GM23338 (cell line): ENCODE data around the gene RBL1. TPM values are rescaled to one million over a fixed set of nuclear protein-coding genes. Genes with fewer than 3 reads are reported as not detected.

Experiments used
- ATAC-seq: fragments of 200-7000 bp; cut with Tn5 transposase; 3 replicates; pipeline ENCODE4 v1.9.1; 2020
- DNase-seq: peaks from one replicate; pipeline ENCODE4 v3.0.0-alpha.2; 2015; ENCODE audit warnings: low spot score
- H2AFZ ChIP-seq: fragments of 200-600 bp; sonication (generic); 2 replicates; pipeline ENCODE4 v1.8.0; 2016; ENCODE audit warnings: antibody characterized with exemption, mild to moderate bottlenecking, moderate library complexity
- H3F3A ChIP-seq: fragments of 200-600 bp; sonication (generic); replicated peaks from 2 replicates; pipeline ENCODE4 v1.8.0; 2017; ENCODE audit warnings: antibody characterized with exemption, mixed run types, low read depth
- H3K27ac ChIP-seq: fragments of 200-600 bp; sonication (generic); 2 replicates; pipeline ENCODE4 v1.6.1; 2016; ENCODE audit warnings: low read depth
- H3K27me3 ChIP-seq: fragments of 200-600 bp; sonication (generic); 2 replicates; pipeline ENCODE4 v1.8.0; 2016; ENCODE audit warnings: mild to moderate bottlenecking, mixed run types, moderate library complexity; ENCODE audit not compliant: insufficient read depth
- H3K36me3 ChIP-seq: fragments of 200-600 bp; sonication (generic); 2 replicates; pipeline ENCODE4 v1.8.0; 2016; ENCODE audit warnings: mild to moderate bottlenecking; ENCODE audit not compliant: insufficient read depth
- H3K4me1 ChIP-seq: fragments of 200-600 bp; sonication (generic); 2 replicates; pipeline ENCODE4 v1.8.0; 2016; ENCODE audit warnings: mild to moderate bottlenecking, moderate library complexity; ENCODE audit not compliant: insufficient read depth
- H3K4me2 ChIP-seq: fragments of 200-600 bp; sonication (generic); 2 replicates; pipeline ENCODE4 v1.7.1; 2017; ENCODE audit warnings: mixed run types
- H3K4me3 ChIP-seq: fragments of 200-600 bp; sonication (generic); 2 replicates; pipeline ENCODE4 v1.6.1; 2016; ENCODE audit warnings: mixed run types
- H3K79me2 ChIP-seq: fragments of 200-600 bp; sonication (generic); replicated peaks from 2 replicates; pipeline ENCODE4 v1.8.0; 2017; ENCODE audit warnings: mild to moderate bottlenecking; ENCODE audit not compliant: insufficient read depth
- H3K9me2 ChIP-seq: fragments of 200-600 bp; sonication (generic); 2 replicates; pipeline ENCODE4 v1.8.0; 2017; ENCODE audit not compliant: insufficient read depth
- H4K20me1 ChIP-seq: fragments of 200-600 bp; sonication (generic); replicated peaks from 2 replicates; pipeline ENCODE4 v1.8.0; 2017; ENCODE audit warnings: mild to moderate bottlenecking; ENCODE audit not compliant: insufficient read depth
- H3K27ac Mint-ChIP-seq: 2 replicates; pipeline ENCODE4 v1.8.0; 2020; ENCODE audit warnings: inconsistent platforms, mild to moderate bottlenecking, moderate library complexity, mixed read lengths
- H3K27me3 Mint-ChIP-seq: 3 replicates; pipeline ENCODE4 v1.8.0; 2022; ENCODE audit warnings: low read depth, mild to moderate bottlenecking, moderate library complexity, mixed read lengths, inconsistent platforms; ENCODE audit not compliant: insufficient read depth, poor library complexity
- H3K36me3 Mint-ChIP-seq: 3 replicates; pipeline ENCODE4 v1.8.0; 2021; ENCODE audit warnings: low read depth, mild to moderate bottlenecking, inconsistent platforms, moderate library complexity, mixed read lengths
- H3K4me1 Mint-ChIP-seq: 3 replicates; pipeline ENCODE4 v1.8.0; 2020; ENCODE audit warnings: mild to moderate bottlenecking, inconsistent platforms, mixed read lengths
- H3K4me3 Mint-ChIP-seq: 3 replicates; pipeline ENCODE4 v1.8.0; 2021; ENCODE audit warnings: moderate library complexity, mild to moderate bottlenecking, inconsistent platforms, mixed read lengths
- H3K9me3 Mint-ChIP-seq: 3 replicates; pipeline ENCODE4 v1.8.0; 2020; ENCODE audit warnings: moderate library complexity, mild to moderate bottlenecking, inconsistent platforms, mixed read lengths
- CREB1 ChIP-seq: fragments of 250-450 bp; sonication (Bioruptor Pico); IDR thresholded peaks from 2 replicates; pipeline ENCODE4 v1.5.0; 2020; ENCODE audit warnings: low read depth, mild to moderate bottlenecking, moderate library complexity
- EZH2phosphoT487 ChIP-seq: fragments of 200-600 bp; sonication (generic); IDR thresholded peaks from one replicate; pipeline ENCODE4 v1.8.1; 2018; ENCODE audit warnings: antibody characterized with exemption; ENCODE audit not compliant: unreplicated experiment
- JUNB ChIP-seq: IDR thresholded peaks from one replicate; pipeline ENCODE4 v1.6.1; 2016; ENCODE audit warnings: antibody characterized with exemption; ENCODE audit not compliant: unreplicated experiment
- NANOG ChIP-seq: IDR thresholded peaks from 2 replicates; pipeline ENCODE4 v1.6.1; 2016; ENCODE audit warnings: antibody characterized with exemption, borderline replicate concordance
- POLR2AphosphoS5 ChIP-seq: IDR thresholded peaks from 2 replicates; pipeline ENCODE4 v1.6.1; 2016; ENCODE audit warnings: antibody characterized with exemption, low read depth
- STAT1 ChIP-seq: IDR thresholded peaks from one replicate; pipeline ENCODE4 v1.6.1; 2016; ENCODE audit warnings: antibody characterized with exemption; ENCODE audit not compliant: unreplicated experiment
- ZNF114 ChIP-seq: fragments of 250-450 bp; sonication (Bioruptor Pico); IDR thresholded peaks from 2 replicates; pipeline ENCODE4 v1.5.0; 2020; ENCODE audit warnings: mild to moderate bottlenecking, moderate library complexity
- ZNF331 ChIP-seq: fragments of 250-450 bp; sonication (Bioruptor Pico); IDR thresholded peaks from 2 replicates; pipeline ENCODE4 v1.5.0; 2020; ENCODE audit warnings: low read depth, mild to moderate bottlenecking, moderate library complexity
- polyA plus RNA-seq: library from polyadenylated mRNA; unstranded; fragments of >200 nt; fragmentation: Nextera tagmentation; extraction: Ambion mirVana; gene quantifications from 2 replicates; pipeline ENCODE4 v1.2.1, GENCODE V29; 2016
- total RNA-seq: library from RNA; depleted of rRNA; stranded (reverse); fragments of >200 nt; shearing (Covaris generic); gene quantifications from 2 replicates; pipeline ENCODE4 v1.2.3, GENCODE V29; 2014
- TF ChIP-seq, protein P1 (sequence below): IDR thresholded peaks from one replicate; pipeline ENCODE4 v1.6.1; 2018; ENCODE audit warnings: antibody characterized with exemption; ENCODE audit not compliant: unreplicated experiment
- TF ChIP-seq, protein P2 (sequence below), 2 experiments: fragments of 200-600 bp in 1 of 2; sonication (generic) in 1 of 2; conservative IDR thresholded peaks; 2 replicates each; pipeline versions ENCODE4 v1.5.1 to v1.6.1; 2016 to 2017; ENCODE audit warnings: antibody characterized with exemption in 2 of 2, low read depth in 2 of 2, mild to moderate bottlenecking in 2 of 2, moderate library complexity in 1 of 2
- TF ChIP-seq, protein P3 (sequence below): fragments of 250-450 bp; sonication (Bioruptor Pico); IDR thresholded peaks from 2 replicates; pipeline ENCODE4 v1.5.0; 2020; ENCODE audit warnings: mild to moderate bottlenecking, moderate library complexity

Gene RBL1
- total and polyA plus RNA-seq, 2 experiments from 2014 or later = 6.4 to 12.6 TPM

DNA sequence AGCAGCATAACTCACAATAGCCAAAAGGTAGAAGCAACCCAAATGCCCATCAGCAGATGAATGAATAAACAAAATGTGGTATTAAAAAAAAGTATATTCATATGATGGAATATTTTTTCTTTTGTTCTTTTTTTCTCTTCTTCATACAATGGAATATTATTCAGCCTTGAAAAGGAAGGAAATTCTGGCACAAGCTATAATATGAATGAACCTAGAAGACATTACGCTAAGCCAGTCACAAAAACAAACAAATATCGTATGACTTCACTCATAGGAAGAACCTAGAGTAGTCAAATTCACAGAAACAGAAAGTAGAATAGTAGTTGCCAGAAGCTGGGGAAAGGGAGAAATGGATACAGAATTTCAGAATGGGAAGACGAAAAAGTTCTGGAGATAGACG lies 63.7 kb downstream of the RBL1 start:
- H3K36me3 ChIP-seq = peaks cover 28% of the 10 kb centered on the region; the same call in 1 of the 2 replicates
- H3K27ac Mint-ChIP-seq = no peak overlapping the region
- H3K9me2 ChIP-seq = no peaks in the 10 kb centered on the region
- H3K27ac ChIP-seq = no peak overlapping the region
- no peaks in the 10 kb centered on the region for H3K4me1 Mint-ChIP-seq
- no peak overlapping the region for H3K4me2 ChIP-seq
- TF ChIP-seq JUNB (no peak), POLR2AphosphoS5 (no peak), ZNF114 (CRISPR knock-in tag) (no peak), EZH2phosphoT487 (no peak), NANOG (no peak), STAT1 (no peak), ZNF331 (CRISPR knock-in tag) (no peak)
- TF ChIP-seq, protein P1, sequence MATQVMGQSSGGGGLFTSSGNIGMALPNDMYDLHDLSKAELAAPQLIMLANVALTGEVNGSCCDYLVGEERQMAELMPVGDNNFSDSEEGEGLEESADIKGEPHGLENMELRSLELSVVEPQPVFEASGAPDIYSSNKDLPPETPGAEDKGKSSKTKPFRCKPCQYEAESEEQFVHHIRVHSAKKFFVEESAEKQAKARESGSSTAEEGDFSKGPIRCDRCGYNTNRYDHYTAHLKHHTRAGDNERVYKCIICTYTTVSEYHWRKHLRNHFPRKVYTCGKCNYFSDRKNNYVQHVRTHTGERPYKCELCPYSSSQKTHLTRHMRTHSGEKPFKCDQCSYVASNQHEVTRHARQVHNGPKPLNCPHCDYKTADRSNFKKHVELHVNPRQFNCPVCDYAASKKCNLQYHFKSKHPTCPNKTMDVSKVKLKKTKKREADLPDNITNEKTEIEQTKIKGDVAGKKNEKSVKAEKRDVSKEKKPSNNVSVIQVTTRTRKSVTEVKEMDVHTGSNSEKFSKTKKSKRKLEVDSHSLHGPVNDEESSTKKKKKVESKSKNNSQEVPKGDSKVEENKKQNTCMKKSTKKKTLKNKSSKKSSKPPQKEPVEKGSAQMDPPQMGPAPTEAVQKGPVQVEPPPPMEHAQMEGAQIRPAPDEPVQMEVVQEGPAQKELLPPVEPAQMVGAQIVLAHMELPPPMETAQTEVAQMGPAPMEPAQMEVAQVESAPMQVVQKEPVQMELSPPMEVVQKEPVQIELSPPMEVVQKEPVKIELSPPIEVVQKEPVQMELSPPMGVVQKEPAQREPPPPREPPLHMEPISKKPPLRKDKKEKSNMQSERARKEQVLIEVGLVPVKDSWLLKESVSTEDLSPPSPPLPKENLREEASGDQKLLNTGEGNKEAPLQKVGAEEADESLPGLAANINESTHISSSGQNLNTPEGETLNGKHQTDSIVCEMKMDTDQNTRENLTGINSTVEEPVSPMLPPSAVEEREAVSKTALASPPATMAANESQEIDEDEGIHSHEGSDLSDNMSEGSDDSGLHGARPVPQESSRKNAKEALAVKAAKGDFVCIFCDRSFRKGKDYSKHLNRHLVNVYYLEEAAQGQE = no peak
- TF ChIP-seq, protein P2, sequence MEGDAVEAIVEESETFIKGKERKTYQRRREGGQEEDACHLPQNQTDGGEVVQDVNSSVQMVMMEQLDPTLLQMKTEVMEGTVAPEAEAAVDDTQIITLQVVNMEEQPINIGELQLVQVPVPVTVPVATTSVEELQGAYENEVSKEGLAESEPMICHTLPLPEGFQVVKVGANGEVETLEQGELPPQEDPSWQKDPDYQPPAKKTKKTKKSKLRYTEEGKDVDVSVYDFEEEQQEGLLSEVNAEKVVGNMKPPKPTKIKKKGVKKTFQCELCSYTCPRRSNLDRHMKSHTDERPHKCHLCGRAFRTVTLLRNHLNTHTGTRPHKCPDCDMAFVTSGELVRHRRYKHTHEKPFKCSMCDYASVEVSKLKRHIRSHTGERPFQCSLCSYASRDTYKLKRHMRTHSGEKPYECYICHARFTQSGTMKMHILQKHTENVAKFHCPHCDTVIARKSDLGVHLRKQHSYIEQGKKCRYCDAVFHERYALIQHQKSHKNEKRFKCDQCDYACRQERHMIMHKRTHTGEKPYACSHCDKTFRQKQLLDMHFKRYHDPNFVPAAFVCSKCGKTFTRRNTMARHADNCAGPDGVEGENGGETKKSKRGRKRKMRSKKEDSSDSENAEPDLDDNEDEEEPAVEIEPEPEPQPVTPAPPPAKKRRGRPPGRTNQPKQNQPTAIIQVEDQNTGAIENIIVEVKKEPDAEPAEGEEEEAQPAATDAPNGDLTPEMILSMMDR (conservative IDR thresholded peaks at IDR 0.05; ENCODE audit: low read depth in 2 of 2) = no peak
- H3K27me3 ChIP-seq = no peaks in the 10 kb centered on the region
- ATAC-seq (no peak), DNase-seq (no peak)
- no peaks in the 10 kb centered on the region for H3K4me1 ChIP-seq
- H3K4me3 ChIP-seq = no peak overlapping the region
- H4K20me1 ChIP-seq = no peaks in the 10 kb centered on the region; the same call in 1 of the 2 replicates
- peaks cover 75% of the 10 kb centered on the region for H3K36me3 Mint-ChIP-seq
- H3K79me2 ChIP-seq = no peaks in the 10 kb centered on the region
- peaks cover 3% of the 10 kb centered on the region; the same call in 1 of the 3 replicates for H3K9me3 Mint-ChIP-seq
- H3K27me3 Mint-ChIP-seq = peaks cover 5% of the 10 kb centered on the region
- H2AFZ ChIP-seq = no peak overlapping the region
- H3K4me3 Mint-ChIP-seq = no peak overlapping the region
- no peaks in the 10 kb centered on the region for H3F3A ChIP-seq

DNA sequence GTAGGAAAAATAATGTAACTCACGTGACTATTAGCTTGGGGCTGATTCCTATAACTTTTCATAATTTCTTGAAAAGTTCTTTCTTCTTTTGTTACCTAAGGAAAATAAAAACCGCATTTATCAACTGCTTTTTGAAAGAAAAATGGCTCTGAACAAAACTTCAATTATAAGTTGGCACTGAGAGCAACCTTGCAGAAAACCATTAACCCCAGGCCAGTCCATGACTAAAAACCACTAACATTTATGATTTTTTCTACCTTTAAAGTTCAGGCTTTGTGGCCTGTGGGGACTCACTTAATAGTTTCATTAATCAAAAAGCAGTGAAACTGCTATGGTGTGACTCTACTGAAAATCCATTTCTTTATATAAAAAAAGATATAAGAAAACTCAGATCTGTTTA lies 75.2 kb downstream of the RBL1 start:
- Mint-ChIP-seq H3K4me3 (no peak overlapping the region), H3K27ac (no peak overlapping the region), H3K36me3 (peaks cover 44% of the 10 kb centered on the region), H3K27me3 (peaks cover 2% of the 10 kb centered on the region), H3K4me1 (no peaks in the 10 kb centered on the region), H3K9me3 (no peaks in the 10 kb centered on the region)
- TF ChIP-seq ZNF114 (CRISPR knock-in tag) = no peak
- no peak for TF ChIP-seq POLR2AphosphoS5
- no peak for TF ChIP-seq CREB1 (CRISPR knock-in tag)
- TF ChIP-seq STAT1 = no peak
- TF ChIP-seq EZH2phosphoT487 = no peak
- TF ChIP-seq, protein P3, sequence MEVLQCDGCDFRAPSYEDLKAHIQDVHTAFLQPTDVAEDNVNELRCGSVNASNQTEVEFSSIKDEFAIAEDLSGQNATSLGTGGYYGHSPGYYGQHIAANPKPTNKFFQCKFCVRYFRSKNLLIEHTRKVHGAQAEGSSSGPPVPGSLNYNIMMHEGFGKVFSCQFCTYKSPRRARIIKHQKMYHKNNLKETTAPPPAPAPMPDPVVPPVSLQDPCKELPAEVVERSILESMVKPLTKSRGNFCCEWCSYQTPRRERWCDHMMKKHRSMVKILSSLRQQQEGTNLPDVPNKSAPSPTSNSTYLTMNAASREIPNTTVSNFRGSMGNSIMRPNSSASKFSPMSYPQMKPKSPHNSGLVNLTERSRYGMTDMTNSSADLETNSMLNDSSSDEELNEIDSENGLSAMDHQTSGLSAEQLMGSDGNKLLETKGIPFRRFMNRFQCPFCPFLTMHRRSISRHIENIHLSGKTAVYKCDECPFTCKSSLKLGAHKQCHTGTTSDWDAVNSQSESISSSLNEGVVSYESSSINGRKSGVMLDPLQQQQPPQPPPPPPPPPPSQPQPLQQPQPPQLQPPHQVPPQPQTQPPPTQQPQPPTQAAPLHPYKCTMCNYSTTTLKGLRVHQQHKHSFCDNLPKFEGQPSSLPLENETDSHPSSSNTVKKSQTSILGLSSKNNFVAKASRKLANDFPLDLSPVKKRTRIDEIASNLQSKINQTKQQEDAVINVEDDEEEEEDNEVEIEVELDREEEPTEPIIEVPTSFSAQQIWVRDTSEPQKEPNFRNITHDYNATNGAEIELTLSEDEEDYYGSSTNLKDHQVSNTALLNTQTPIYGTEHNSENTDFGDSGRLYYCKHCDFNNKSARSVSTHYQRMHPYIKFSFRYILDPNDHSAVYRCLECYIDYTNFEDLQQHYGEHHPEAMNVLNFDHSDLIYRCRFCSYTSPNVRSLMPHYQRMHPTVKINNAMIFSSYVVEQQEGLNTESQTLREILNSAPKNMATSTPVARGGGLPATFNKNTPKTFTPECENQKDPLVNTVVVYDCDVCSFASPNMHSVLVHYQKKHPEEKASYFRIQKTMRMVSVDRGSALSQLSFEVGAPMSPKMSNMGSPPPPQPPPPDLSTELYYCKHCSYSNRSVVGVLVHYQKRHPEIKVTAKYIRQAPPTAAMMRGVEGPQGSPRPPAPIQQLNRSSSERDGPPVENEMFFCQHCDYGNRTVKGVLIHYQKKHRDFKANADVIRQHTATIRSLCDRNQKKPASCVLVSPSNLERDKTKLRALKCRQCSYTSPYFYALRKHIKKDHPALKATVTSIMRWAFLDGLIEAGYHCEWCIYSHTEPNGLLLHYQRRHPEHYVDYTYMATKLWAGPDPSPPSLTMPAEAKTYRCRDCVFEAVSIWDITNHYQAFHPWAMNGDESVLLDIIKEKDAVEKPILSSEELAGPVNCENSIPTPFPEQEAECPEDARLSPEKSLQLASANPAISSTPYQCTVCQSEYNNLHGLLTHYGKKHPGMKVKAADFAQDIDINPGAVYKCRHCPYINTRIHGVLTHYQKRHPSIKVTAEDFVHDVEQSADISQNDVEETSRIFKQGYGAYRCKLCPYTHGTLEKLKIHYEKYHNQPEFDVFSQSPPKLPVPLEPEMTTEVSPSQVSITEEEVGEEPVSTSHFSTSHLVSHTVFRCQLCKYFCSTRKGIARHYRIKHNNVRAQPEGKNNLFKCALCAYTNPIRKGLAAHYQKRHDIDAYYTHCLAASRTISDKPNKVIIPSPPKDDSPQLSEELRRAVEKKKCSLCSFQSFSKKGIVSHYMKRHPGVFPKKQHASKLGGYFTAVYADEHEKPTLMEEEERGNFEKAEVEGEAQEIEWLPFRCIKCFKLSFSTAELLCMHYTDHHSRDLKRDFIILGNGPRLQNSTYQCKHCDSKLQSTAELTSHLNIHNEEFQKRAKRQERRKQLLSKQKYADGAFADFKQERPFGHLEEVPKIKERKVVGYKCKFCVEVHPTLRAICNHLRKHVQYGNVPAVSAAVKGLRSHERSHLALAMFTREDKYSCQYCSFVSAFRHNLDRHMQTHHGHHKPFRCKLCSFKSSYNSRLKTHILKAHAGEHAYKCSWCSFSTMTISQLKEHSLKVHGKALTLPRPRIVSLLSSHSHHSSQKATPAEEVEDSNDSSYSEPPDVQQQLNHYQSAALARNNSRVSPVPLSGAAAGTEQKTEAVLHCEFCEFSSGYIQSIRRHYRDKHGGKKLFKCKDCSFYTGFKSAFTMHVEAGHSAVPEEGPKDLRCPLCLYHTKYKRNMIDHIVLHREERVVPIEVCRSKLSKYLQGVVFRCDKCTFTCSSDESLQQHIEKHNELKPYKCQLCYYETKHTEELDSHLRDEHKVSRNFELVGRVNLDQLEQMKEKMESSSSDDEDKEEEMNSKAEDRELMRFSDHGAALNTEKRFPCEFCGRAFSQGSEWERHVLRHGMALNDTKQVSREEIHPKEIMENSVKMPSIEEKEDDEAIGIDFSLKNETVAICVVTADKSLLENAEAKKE = no peak
- Histone ChIP-seq H3K4me3 (no peak overlapping the region), H3K27ac (no peak overlapping the region), H3K9me2 (no peaks in the 10 kb centered on the region), H3K79me2 (no peaks in the 10 kb centered on the region), H4K20me1 (peaks cover 6% of the 10 kb centered on the region; the same call in 1 of the 2 replicates), H2AFZ (no peak overlapping the region), H3K4me1 (no peaks in the 10 kb centered on the region), H3K36me3 (peaks cover 28% of the 10 kb centered on the region), H3K27me3 (no peaks in the 10 kb centered on the region), H3F3A (no peaks in the 10 kb centered on the region), H3K4me2 (no peak overlapping the region)
- no peak for ATAC-seq
- DNase-seq = no peak
